Measurements from ENCODE around the gene POLR3GL. TPM values are rescaled to one million over a fixed set of nuclear protein-coding genes. Genes with fewer than 3 reads are reported as not detected.

The POLR3GL gene
- total and polyA plus RNA-seq, 4 donors: 9.4 to 34.3 (median 27.3) TPM

DNA sequence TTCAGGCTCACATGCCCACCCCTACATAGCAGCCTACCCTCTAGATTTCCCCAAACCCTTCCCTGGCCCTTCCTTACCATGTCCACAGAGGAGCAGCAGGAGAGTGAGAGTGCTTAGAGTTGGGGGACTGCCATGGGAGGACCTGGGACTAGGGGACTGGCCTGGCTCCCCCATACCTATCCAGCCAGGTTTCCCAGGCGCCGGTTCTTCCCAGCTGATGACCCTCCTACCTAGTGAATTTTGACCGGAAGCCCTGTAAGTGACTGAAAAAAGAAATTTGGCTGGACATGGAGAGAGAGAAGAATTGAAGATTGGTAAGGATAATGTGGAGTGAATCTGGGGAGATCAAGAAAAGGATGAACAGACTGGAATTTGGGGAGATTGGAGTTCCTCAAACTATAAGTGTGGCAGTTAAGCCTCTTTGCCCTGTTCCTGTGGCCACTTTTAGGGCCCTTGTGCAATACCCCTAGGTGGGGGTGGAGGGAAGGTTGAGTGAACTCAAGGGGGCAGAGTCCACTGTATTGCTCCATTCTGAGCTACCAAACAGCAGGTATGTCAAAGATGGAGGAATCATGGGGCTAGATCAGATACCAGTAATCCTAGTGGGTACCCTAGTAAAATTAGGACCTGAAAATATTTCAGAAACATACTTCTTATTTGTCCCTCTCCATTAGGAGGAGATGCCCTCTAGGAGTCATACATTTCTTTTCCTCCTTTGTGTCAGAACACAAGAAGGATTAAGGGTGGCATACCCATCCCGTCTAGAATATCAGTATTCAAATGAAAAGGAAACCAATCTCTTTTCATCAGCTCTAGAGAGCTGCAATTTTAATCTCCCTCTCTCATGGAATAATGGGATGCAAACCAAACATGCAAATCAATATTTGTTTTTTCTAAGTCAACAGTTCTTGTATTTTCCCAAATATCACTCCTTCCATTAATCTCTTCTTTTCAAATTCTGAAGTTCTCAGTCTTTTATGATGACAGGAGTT is 55.9 kb downstream of the POLR3GL start:
- TF ChIP-seq, protein P1, sequence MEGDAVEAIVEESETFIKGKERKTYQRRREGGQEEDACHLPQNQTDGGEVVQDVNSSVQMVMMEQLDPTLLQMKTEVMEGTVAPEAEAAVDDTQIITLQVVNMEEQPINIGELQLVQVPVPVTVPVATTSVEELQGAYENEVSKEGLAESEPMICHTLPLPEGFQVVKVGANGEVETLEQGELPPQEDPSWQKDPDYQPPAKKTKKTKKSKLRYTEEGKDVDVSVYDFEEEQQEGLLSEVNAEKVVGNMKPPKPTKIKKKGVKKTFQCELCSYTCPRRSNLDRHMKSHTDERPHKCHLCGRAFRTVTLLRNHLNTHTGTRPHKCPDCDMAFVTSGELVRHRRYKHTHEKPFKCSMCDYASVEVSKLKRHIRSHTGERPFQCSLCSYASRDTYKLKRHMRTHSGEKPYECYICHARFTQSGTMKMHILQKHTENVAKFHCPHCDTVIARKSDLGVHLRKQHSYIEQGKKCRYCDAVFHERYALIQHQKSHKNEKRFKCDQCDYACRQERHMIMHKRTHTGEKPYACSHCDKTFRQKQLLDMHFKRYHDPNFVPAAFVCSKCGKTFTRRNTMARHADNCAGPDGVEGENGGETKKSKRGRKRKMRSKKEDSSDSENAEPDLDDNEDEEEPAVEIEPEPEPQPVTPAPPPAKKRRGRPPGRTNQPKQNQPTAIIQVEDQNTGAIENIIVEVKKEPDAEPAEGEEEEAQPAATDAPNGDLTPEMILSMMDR (IDR thresholded peaks at IDR 0.05; ENCODE audit: control extremely low read depth, extremely low read depth): no peak
- Histone ChIP-seq H3K9me3 (ENCODE audit: control insufficient read depth in 4 of 4, insufficient read depth in 3 of 4, low read length in 3 of 4) (no peaks in the 10 kb centered on the region), H3K36me3 (ENCODE audit: control insufficient read depth in 4 of 4, insufficient read depth in 4 of 4, low read length in 4 of 4) (no peaks in the 10 kb centered on the region), H3K9ac (ENCODE audit: insufficient read depth in 1 of 2, low read length in 2 of 2) (no peak overlapping the region), H3K27ac (ENCODE audit: low read depth in 1 of 2, low read length in 1 of 2) (no peak overlapping the region), H3K4me3 (no peak overlapping the region), H3K27me3 (ENCODE audit: control insufficient read depth in 3 of 3, insufficient read depth in 3 of 3, low read length in 2 of 3) (peaks cover 0 to 42% (median 38%) of the 10 kb centered on the region in 3 donors), H3K4me1 (ENCODE audit: control insufficient read depth in 5 of 5, insufficient read depth in 5 of 5, low read length in 5 of 5) (peaks cover 0 to 4% (median 3%) of the 10 kb centered on the region in 5 donors)
- DNase-seq: no peak
- 89 to 92% methylated on average over 4 of the region's 4 CpGs for WGBS, 2 donors
- no peak for ATAC-seq (ENCODE audit: insufficient read depth, low FRiP score)

DNA sequence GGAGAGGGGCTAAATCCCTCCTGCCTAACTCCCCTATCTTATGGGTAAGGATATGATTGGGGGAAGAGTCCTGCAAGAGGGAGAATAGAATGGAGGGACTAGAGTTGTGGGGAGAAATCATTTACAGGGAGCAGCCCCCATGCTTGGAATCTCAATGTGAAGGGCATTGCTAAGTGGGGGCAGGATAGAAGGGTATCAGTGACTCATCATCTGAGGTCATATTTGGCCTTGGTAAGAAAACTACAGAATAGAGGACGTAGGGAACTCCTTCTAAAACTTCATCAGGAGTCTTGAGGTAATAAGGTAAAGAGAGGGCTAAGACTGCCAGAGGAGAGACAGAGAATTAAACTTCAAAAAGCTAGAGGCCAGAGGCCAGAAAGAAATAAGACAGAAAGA is 56.6 kb downstream of the POLR3GL start:
- WGBS, 2 donors: 53 to 69% methylated on average over 1 of the region's 1 CpG
- no peak for ATAC-seq (ENCODE audit: insufficient read depth, low FRiP score)

DNA sequence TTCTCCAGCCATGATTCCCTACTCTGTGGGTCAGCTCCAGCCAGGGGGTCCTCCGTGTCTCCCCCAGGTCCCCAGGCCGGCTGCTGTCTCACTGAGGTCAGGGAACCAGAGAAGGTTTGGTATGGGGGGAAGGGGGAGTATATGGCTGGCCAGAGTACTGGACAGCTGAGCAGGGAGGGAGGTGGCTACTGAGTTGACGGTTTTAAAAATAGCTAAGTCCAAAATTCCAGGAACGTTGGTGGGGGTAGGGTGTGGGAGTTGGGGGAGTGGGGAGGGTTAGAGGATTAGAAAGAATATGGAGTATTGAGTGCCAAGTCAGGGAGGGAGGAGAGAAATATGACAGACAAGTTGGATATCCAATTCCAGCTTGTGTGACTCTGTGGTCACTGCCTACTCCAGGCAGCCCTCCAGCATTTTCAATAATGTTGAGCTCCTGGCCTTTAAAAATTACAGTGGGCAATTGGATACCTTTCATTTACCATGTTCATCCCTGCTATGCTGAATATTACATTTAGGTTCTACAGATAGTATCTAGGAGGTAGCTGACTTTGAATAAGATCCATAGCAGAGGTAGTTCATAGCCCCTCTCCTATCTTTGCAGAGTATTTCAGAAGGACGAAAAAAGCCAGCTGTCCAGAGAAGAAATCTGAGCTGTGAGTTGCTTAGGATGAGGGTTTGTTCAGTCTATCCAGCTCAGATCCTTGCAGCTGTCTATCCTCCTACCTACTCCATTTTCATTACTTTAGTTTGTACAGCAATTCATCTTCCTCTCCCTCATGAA is 57.3 kb downstream of the POLR3GL start, which contains the start of gene HJV:
HJV (minus strand) TSS at position 114 of the 781 bp plus-strand sequence. CDS start 1,504 bp downstream, outside the sequence.
- ATAC-seq (ENCODE audit: insufficient read depth, low FRiP score) (no peak), DNase-seq (no peak)
- no peak within 1 kb of the TSS for H3K9ac ChIP-seq (ENCODE audit: insufficient read depth in 1 of 2, low read length in 2 of 2)
- no peaks in the 10 kb centered on the region for H3K9me3 ChIP-seq (ENCODE audit: control insufficient read depth in 4 of 4, insufficient read depth in 3 of 4, low read length in 3 of 4)
- H3K27me3 ChIP-seq (ENCODE audit: control insufficient read depth in 3 of 3, insufficient read depth in 3 of 3, low read length in 2 of 3): peaks cover 0 to 45% (median 38%) of the 10 kb centered on the region in 3 donors
- no peak within 1 kb of the TSS for H3K27ac ChIP-seq (ENCODE audit: low read depth in 1 of 2, low read length in 1 of 2)
- 80 to 91% methylated on average over 5 of the region's 5 CpGs for WGBS, 2 donors
- no peaks in the 10 kb centered on the region for H3K36me3 ChIP-seq (ENCODE audit: control insufficient read depth in 4 of 4, insufficient read depth in 4 of 4, low read length in 4 of 4)
- H3K4me3 ChIP-seq: no peak within 1 kb of the TSS
- H3K4me1 ChIP-seq (ENCODE audit: control insufficient read depth in 5 of 5, insufficient read depth in 5 of 5, low read length in 5 of 5): peaks cover 0 to 4% (median 3%) of the 10 kb centered on the region in 5 donors
- TF ChIP-seq, protein P1 (IDR thresholded peaks at IDR 0.05; ENCODE audit: control extremely low read depth, extremely low read depth): no peak

More for the DNA sequence above, 56.6 kb downstream of the POLR3GL start:
- Histone ChIP-seq H3K36me3 (ENCODE audit: control insufficient read depth in 4 of 4, insufficient read depth in 4 of 4, low read length in 4 of 4) (no peaks in the 10 kb centered on the region), H3K27me3 (ENCODE audit: control insufficient read depth in 3 of 3, insufficient read depth in 3 of 3, low read length in 2 of 3) (peaks cover 0 to 45% (median 38%) of the 10 kb centered on the region in 3 donors), H3K9me3 (ENCODE audit: control insufficient read depth in 4 of 4, insufficient read depth in 3 of 4, low read length in 3 of 4) (no peaks in the 10 kb centered on the region), H3K4me3 (no peak overlapping the region), H3K4me1 (ENCODE audit: control insufficient read depth in 5 of 5, insufficient read depth in 5 of 5, low read length in 5 of 5) (peaks cover 0 to 4% (median 3%) of the 10 kb centered on the region in 5 donors), H3K27ac (ENCODE audit: low read depth in 1 of 2, low read length in 1 of 2) (no peak overlapping the region), H3K9ac (ENCODE audit: insufficient read depth in 1 of 2, low read length in 2 of 2) (no peak overlapping the region)
- TF ChIP-seq, protein P1 (IDR thresholded peaks at IDR 0.05; ENCODE audit: control extremely low read depth, extremely low read depth): no peak
- no peak for DNase-seq
